Tibial nerve (tissue), 4 donors: ENCODE measurements around the gene TBCC. TPM values are rescaled to one million over a fixed set of nuclear protein-coding genes. Genes with fewer than 3 reads are reported as not detected.

Experiments used
- DNase-seq, 2 donors: peaks; one replicate each; pipeline ENCODE4 v3.0.0-alpha.2; 2019; ENCODE audit warnings: low spot score in 2 of 2
- H3K27ac ChIP-seq, 4 donors: fragments of 200-600 bp; sonication (generic) in 3 of 4; one replicate each; pipeline ENCODE4 v1.5.1; 2017 to 2019; ENCODE audit warnings: mild to moderate bottlenecking in 1 of 4
- H3K27me3 ChIP-seq, 2 donors: fragments of 200-600 bp; sonication (generic) in 1 of 2; one replicate each; pipeline versions ENCODE4 v1.5.1 to v1.6.0; 2017 to 2019
- H3K36me3 ChIP-seq, 3 donors: fragments of 200-600 bp; sonication (generic); one replicate each; pipeline ENCODE4 v1.5.1; 2018 to 2019
- H3K4me1 ChIP-seq, 4 donors: fragments of 200-600 bp; sonication (generic) in 3 of 4; one replicate each; pipeline ENCODE4 v1.5.1; 2017 to 2019
- H3K4me3 ChIP-seq, 4 donors: fragments of 200-600 bp; sonication (generic) in 3 of 4; one replicate each; pipeline ENCODE4 v1.5.1; 2017 to 2019; ENCODE audit warnings: mild to moderate bottlenecking in 1 of 4, moderate library complexity in 1 of 4
- H3K9me3 ChIP-seq, 4 donors: fragments of 200-600 bp; sonication (generic) in 3 of 4; one replicate each; pipeline ENCODE4 v1.5.1; 2017 to 2019
- CTCF ChIP-seq, 5 experiments: fragments of 200-600 bp in 3 of 5; fragments of 450-650 bp in 2 of 5; sonication (generic) in 3 of 5; IDR thresholded peaks; one replicate each; pipeline ENCODE4 v1.5.1; 2016 to 2019; ENCODE audit warnings: antibody characterized with exemption in 5 of 5, mild to moderate bottlenecking in 3 of 5, moderate library complexity in 2 of 5
- EP300 ChIP-seq, 2 donors: sonication (generic); formaldehyde crosslinking; IDR thresholded peaks; one replicate each; pipeline ENCODE4 v1.6.1; 2017; ENCODE audit warnings: antibody characterized with exemption in 2 of 2, mild to moderate bottlenecking in 1 of 2
- POLR2A ChIP-seq, 2 donors: fragments of 450-650 bp; IDR thresholded peaks; one replicate each; pipeline ENCODE4 v1.6.1; 2017; ENCODE audit warnings: antibody characterized with exemption in 2 of 2, mild to moderate bottlenecking in 2 of 2, moderate library complexity in 2 of 2
- WGBS, 2 donors: methylation state at CpG; one replicate each; pipeline ENCODE4 v1.1.5; 2018; 5-methylcytosine and 5-hydroxymethylcytosine counted together
- total RNA-seq, 4 donors: library from RNA; depleted of rRNA; stranded (reverse); fragments of >200 nt; gene quantifications; one replicate each; pipeline ENCODE4 v1.1.0, GENCODE V29; 2016

TBCC gene
- total RNA-seq, 4 donors from 2014 or later, result 20.7 to 29.4 (median 25.4) TPM

GRCh38 chr6:42702200-42702599, 43.7 kb downstream of the TBCC start:
- H3K27me3 ChIP-seq, result no peaks in the 10 kb centered on the region
- no peak overlapping the region for H3K4me3 ChIP-seq
- no peaks in the 10 kb centered on the region for H3K9me3 ChIP-seq
- no peak for DNase-seq
- TF ChIP-seq POLR2A (IDR thresholded peaks at IDR 0.05), result no peak
- H3K4me1 ChIP-seq, result no peaks in the 10 kb centered on the region
- H3K27ac ChIP-seq, result no peak overlapping the region
- H3K36me3 ChIP-seq, result no peaks in the 10 kb centered on the region
- WGBS, 2 donors, result 64 to 86% methylated on average over 2 of the region's 2 CpGs

- H3K4me3 ChIP-seq, result no peak overlapping the region
- 83% methylated on average over 13 of the region's 13 CpGs for WGBS, 2 donors
- peaks cover 0 to 14% (median 0%) of the 10 kb centered on the region in 3 donors for H3K36me3 ChIP-seq
- TF ChIP-seq CTCF (IDR thresholded peaks at IDR 0.05), result no peak
- no peak for TF ChIP-seq EP300 (IDR thresholded peaks at IDR 0.05)
- no peak for TF ChIP-seq POLR2A (IDR thresholded peaks at IDR 0.05)
- H3K27me3 ChIP-seq, result no peaks in the 10 kb centered on the region
- no peak overlapping the region for H3K27ac ChIP-seq
- peaks cover 0 to 11% (median 2%) of the 10 kb centered on the region in 4 donors for H3K4me1 ChIP-seq
- H3K9me3 ChIP-seq, result no peaks in the 10 kb centered on the region
- no peak for DNase-seq
These were observed 47.7 kb downstream of the TBCC start for GRCh38 chr6:42698217-42698616.

GRCh38 chr6:42697268-42697655, 48.6 kb downstream of the TBCC start:
- no peak for TF ChIP-seq CTCF (IDR thresholded peaks at IDR 0.05)
- TF ChIP-seq EP300 (IDR thresholded peaks at IDR 0.05), result no peak
- TF ChIP-seq POLR2A (IDR thresholded peaks at IDR 0.05), result no peak
- Histone ChIP-seq H3K27ac (no peak overlapping the region), H3K36me3 (peaks cover 0 to 24% (median 0%) of the 10 kb centered on the region in 3 donors), H3K9me3 (no peaks in the 10 kb centered on the region), H3K27me3 (no peaks in the 10 kb centered on the region), H3K4me3 (no peak overlapping the region), H3K4me1 (peaks cover 0 to 19% (median 2%) of the 10 kb centered on the region in 4 donors)
- DNase-seq, result no peak
- 76 to 93% methylated on average over 5 of the region's 5 CpGs for WGBS, 2 donors

- H3K4me1 ChIP-seq, result peaks cover 0 to 25% (median 2%) of the 10 kb centered on the region in 4 donors
- peak in 1 of 2 donors; percentile 11 for DNase-seq
- H3K4me3 ChIP-seq, result no peak overlapping the region
- TF ChIP-seq POLR2A (IDR thresholded peaks at IDR 0.05) (no peak), CTCF (IDR thresholded peaks at IDR 0.05) (no peak), EP300 (IDR thresholded peaks at IDR 0.05) (no peak)
- no peak overlapping the region for H3K27ac ChIP-seq
- H3K9me3 ChIP-seq, result no peaks in the 10 kb centered on the region
- WGBS, 2 donors, result 74% methylated on average over 7 of the region's 7 CpGs
- H3K27me3 ChIP-seq, result no peaks in the 10 kb centered on the region
- peaks cover 0 to 30% (median 0%) of the 10 kb centered on the region in 3 donors for H3K36me3 ChIP-seq
These were observed 49.2 kb downstream of the TBCC start for GRCh38 chr6:42696526-42697267.

GRCh38 chr6:42694586-42694985, 51.3 kb downstream of the TBCC start:
- 48 to 50% methylated on average over 4 of the region's 4 CpGs for WGBS, 2 donors
- H3K4me1 ChIP-seq, result peaks cover 0 to 29% (median 2%) of the 10 kb centered on the region in 4 donors
- H3K9me3 ChIP-seq, result no peaks in the 10 kb centered on the region
- no peak for DNase-seq
- TF ChIP-seq CTCF (IDR thresholded peaks at IDR 0.05), result no peak
- no peak for TF ChIP-seq EP300 (IDR thresholded peaks at IDR 0.05)
- TF ChIP-seq POLR2A (IDR thresholded peaks at IDR 0.05), result no peak
- no peaks in the 10 kb centered on the region for H3K27me3 ChIP-seq
- H3K4me3 ChIP-seq, result no peak overlapping the region
- peak overlapping the region in 1 of 4 donors; percentile 33 for H3K27ac ChIP-seq
- peaks cover 0 to 51% (median 0%) of the 10 kb centered on the region in 3 donors for H3K36me3 ChIP-seq

Other genes with a start within 250 kb of the TBCC start
- 10 to 100 TPM; 29.2 to 39.5 (median 30.6) TPM for gene UBR2, start 182.1 kb downstream of the TBCC start, total RNA-seq
- gene PRPH2, start 23.5 kb downstream of the TBCC start, total RNA-seq, result 1 to 10 TPM in 2 of 4 donors, under 1 TPM in 1, not detected in 1; 0.22 to 1.5 (median 1.2) TPM
- gene BICRAL, start 35.9 kb upstream of the TBCC start, total RNA-seq, result 10 to 100 TPM; 17.1 to 25.1 (median 23.2) TPM
- gene RPL7L1, start 133.5 kb upstream of the TBCC start, total RNA-seq, result 10 to 100 TPM; 59.0 to 89.2 (median 83.7) TPM
- not detected for gene PTCRA, start 169.9 kb upstream of the TBCC start, total RNA-seq
- gene CNPY3, start 183.4 kb upstream of the TBCC start, total RNA-seq, result 10 to 100 TPM; 42.6 to 50.3 (median 47.1) TPM
- 1 to 10 TPM in 3 of 4 donors, not detected in 1; 2.0 to 3.1 (median 2.1) TPM for gene GNMT, start 214.7 kb upstream of the TBCC start, total RNA-seq
- gene PEX6, start 233.1 kb upstream of the TBCC start, total RNA-seq, result 10 to 100 TPM; 20.3 to 32.8 (median 27.3) TPM
- 10 to 100 TPM; 25.8 to 54.6 (median 48.3) TPM for gene PPP2R5D, start 238.5 kb upstream of the TBCC start, total RNA-seq